ENCODE results near the gene FAM43A. TPM values are rescaled to one million over a fixed set of nuclear protein-coding genes. Genes with fewer than 3 reads are reported as not detected.

FAM43A gene
- total RNA-seq, 2 experiments from 2014 or later: 0.54 to 0.69 TPM

DNA sequence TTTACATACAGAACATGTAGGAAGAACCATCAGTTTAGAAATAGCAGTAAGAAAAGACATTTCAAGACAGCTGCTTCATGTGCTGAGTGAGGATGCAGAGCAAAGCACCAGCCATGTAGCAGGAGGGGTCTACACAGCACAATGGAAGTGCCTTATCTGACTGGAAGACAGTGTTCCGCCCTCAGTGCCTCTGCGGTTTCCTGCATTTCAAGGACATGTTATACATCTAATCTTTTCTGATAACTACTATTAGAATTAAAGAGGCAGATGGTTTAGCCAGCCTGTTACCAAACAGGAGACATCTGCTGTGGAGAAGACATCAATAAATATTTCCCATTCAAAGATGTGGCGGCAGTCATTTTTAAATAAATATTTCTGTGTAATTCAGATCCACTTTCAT is 24.3 kb upstream of the FAM43A start:
- Mint-ChIP-seq H3K27ac (no peak overlapping the region), H3K36me3 (ENCODE audit: low read depth) (peaks cover 46% of the 10 kb centered on the region)
- CTCF ChIA-PET: interaction anchor here (0.9 to 4.1 kb wide), 2 partner anchors 10 to 21 kb away, joined by 3 to 18 read pairs; partner anchors contain the start of gene LSG1

GRCh38 chr3:194661946-194662345 is 23.7 kb upstream of the FAM43A start:
- no peaks in the 10 kb centered on the region for H3K9me3 Mint-ChIP-seq
- no peaks in the 10 kb centered on the region for H3K27me3 Mint-ChIP-seq
- CTCF ChIA-PET: interaction anchor here (4.1 kb wide), 1 partner anchor 9 kb away, joined by 18 read pairs; the partner anchor contains the start of gene LSG1
- peaks cover 42% of the 10 kb centered on the region for H3K36me3 Mint-ChIP-seq (ENCODE audit: low read depth)
- POLR2A ChIA-PET: no interaction called here
- peak overlapping the region; percentile 50 for H3K27ac Mint-ChIP-seq
- H3K4me3 Mint-ChIP-seq: no peak overlapping the region
- H3K4me1 Mint-ChIP-seq: peaks cover 19% of the 10 kb centered on the region
- no peak for DNase-seq

More for the DNA sequence above, 24.3 kb upstream of the FAM43A start:
- H3K27me3 Mint-ChIP-seq: no peaks in the 10 kb centered on the region
- DNase-seq: no peak
- H3K9me3 Mint-ChIP-seq: no peaks in the 10 kb centered on the region
- H3K4me3 Mint-ChIP-seq: no peak overlapping the region
- H3K4me1 Mint-ChIP-seq: peaks cover 19% of the 10 kb centered on the region
- POLR2A ChIA-PET: no interaction called here

DNA sequence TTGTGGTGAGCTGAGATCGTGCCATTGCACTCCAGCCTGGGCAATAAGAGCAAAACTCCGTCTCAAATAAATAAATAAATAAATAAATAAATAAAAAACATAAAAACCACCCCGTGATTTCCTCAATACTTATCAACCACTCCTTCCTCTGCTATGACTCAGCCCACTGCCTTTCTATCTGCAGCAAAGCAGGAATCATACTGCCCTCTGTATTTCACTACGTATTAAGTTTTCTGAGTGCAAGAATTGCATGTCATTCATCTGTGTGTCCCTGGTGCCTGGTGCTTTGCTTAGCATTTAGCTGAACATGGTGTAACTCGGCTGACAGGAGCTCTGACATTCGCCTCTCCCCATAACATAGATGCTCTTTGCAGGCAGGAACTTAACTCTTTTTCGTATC is 20.8 kb upstream of the FAM43A start:
- Mint-ChIP-seq H3K9me3 (no peaks in the 10 kb centered on the region), H3K4me1 (peaks cover 30% of the 10 kb centered on the region), H3K27me3 (no peaks in the 10 kb centered on the region), H3K27ac (no peak overlapping the region), H3K36me3 (ENCODE audit: low read depth) (peaks cover 37% of the 10 kb centered on the region), H3K4me3 (no peak overlapping the region)
- ChIA-PET CTCF (interaction anchor here (1.3 kb wide), 1 partner anchor 18 kb away, joined by 5 read pairs; no protein-coding TSS in a partner anchor), POLR2A (no interaction called here)
- no peak for DNase-seq

- no peaks in the 10 kb centered on the region for H3K9me3 Mint-ChIP-seq
- H3K27ac Mint-ChIP-seq: no peak overlapping the region
- peaks cover 34% of the 10 kb centered on the region for H3K4me1 Mint-ChIP-seq
- no peak overlapping the region for H3K4me3 Mint-ChIP-seq
- POLR2A ChIA-PET: no interaction called here
- H3K27me3 Mint-ChIP-seq: no peaks in the 10 kb centered on the region
- no peak for DNase-seq
- peaks cover 36% of the 10 kb centered on the region for H3K36me3 Mint-ChIP-seq (ENCODE audit: low read depth)
- CTCF ChIA-PET: no interaction called here
Observed at GRCh38 chr3:194667363-194667762, 18.3 kb upstream of the FAM43A start.

GRCh38 chr3:194671511-194671899 is 14.2 kb upstream of the FAM43A start:
- H3K9me3 Mint-ChIP-seq: no peaks in the 10 kb centered on the region
- peaks cover 5% of the 10 kb centered on the region for H3K27me3 Mint-ChIP-seq
- ChIA-PET POLR2A (no interaction called here), CTCF (interaction anchor here (0.9 to 5.0 kb wide), 19 partner anchors 11 to 602 kb away, joined by 3 to 59 read pairs (median 5); partner anchors contain the start of genes FAM43A, TMEM44 and XXYLT1)
- peak; percentile 51 for DNase-seq
- peak overlapping the region; percentile 96 for H3K4me3 Mint-ChIP-seq
- H3K4me1 Mint-ChIP-seq: peaks cover 44% of the 10 kb centered on the region
- H3K27ac Mint-ChIP-seq: peak overlapping the region; percentile 99
- H3K36me3 Mint-ChIP-seq (ENCODE audit: low read depth): peaks cover 14% of the 10 kb centered on the region

DNA sequence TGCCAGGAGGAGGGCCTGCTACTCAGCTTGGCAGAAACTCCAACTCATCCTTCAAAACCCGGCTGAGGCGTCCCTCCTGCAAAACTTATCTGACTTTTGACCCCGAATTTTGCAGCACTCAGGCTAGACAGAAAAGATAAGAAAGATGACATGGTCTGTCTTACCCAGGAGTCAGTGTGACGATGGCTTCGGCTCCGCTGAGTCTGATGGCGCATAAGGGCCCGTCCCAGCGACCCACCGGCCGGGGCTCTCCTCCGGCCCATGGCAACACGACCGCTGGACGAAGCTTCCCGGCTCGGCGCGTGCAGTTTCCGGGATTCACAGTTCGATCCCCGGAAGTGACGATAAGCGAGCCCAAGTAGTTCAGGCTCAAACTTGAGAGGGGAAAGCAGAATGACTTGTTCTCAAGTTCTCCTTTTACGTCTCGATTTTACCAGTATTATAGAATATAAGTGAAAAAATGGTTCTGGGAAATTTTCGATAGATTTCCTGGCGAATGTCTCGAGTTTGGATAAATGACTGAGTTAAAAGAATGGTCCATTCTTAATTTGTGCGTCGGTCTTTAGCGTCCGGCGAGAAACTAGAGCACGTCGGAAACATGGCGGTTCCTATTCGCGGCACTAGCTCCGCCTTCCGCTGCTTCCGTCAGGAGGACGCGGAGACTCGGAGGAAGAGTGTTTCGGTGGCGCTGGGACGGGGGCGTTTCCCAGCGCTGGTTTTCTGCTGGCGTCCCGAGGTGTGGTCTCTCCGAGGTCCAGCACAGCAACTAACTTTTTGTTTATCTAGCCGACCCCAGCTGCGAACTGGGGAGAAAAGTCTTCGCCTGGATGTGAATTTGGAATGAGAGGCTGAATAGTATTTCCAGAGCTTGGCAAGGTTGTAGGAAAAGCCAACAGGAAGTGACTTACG is 13.5 kb upstream of the FAM43A start, which contains the start of gene LSG1:
Gene LSG1 (minus strand): TSS at position 292 of the 909 bp plus-strand sequence. CDS start 29 bp downstream, at position 263.
- peaks cover 14% of the 10 kb centered on the region for H3K36me3 Mint-ChIP-seq (ENCODE audit: low read depth)
- DNase-seq: peak; percentile 92
- no peaks in the 10 kb centered on the region for H3K9me3 Mint-ChIP-seq
- peaks cover 44% of the 10 kb centered on the region for H3K4me1 Mint-ChIP-seq
- peaks cover 5% of the 10 kb centered on the region for H3K27me3 Mint-ChIP-seq
- ChIA-PET POLR2A (interaction anchor here (0.6 kb wide), 1 partner anchor 735 kb away, joined by 4 read pairs; no protein-coding TSS in a partner anchor), CTCF (interaction anchor here (0.6 to 5.0 kb wide), 19 partner anchors 8 to 871 kb away, joined by 3 to 59 read pairs (median 5); partner anchors contain the start of genes FAM43A, PPP1R2, TMEM44 and XXYLT1)
- peak within 1 kb of the TSS; percentile 99 for H3K27ac Mint-ChIP-seq
- H3K4me3 Mint-ChIP-seq: peak within 1 kb of the TSS; percentile 96

DNA sequence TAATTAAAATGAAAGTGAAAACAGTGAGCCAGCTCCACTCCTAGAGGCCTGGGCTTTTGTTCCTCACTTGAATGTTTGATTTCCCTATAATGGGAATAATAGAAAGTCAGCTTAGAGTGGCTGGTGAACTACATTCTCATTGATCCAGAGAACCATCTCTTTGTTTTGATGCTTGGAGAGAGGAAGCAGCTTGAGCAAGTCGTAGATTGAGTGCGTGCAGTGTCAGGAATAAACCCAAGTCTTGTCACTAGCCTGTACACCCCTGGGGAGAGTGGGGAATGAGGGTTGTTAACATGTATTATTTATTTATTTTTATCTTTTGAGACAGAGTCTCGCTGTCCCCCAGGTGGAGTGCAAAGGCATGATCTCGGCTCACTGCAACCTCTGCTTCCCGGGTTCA is 12.8 kb upstream of the FAM43A start:
- ChIA-PET POLR2A (no interaction called here), CTCF (interaction anchor here (1.0 to 5.0 kb wide), 8 partner anchors 7 to 870 kb away, joined by 3 to 59 read pairs (median 13); partner anchors contain the start of genes FAM43A, PPP1R2 and XXYLT1)
- H3K27ac Mint-ChIP-seq: peak overlapping the region; percentile 99
- H3K9me3 Mint-ChIP-seq: no peaks in the 10 kb centered on the region
- peaks cover 42% of the 10 kb centered on the region for H3K4me1 Mint-ChIP-seq
- peak overlapping the region; percentile 96 for H3K4me3 Mint-ChIP-seq
- peaks cover 5% of the 10 kb centered on the region for H3K27me3 Mint-ChIP-seq
- peaks cover 14% of the 10 kb centered on the region for H3K36me3 Mint-ChIP-seq (ENCODE audit: low read depth)
- no peak for DNase-seq

GRCh38 chr3:194673761-194674160 is 11.9 kb upstream of the FAM43A start:
- Mint-ChIP-seq H3K27ac (no peak overlapping the region), H3K9me3 (no peaks in the 10 kb centered on the region), H3K27me3 (peaks cover 5% of the 10 kb centered on the region), H3K4me1 (peaks cover 38% of the 10 kb centered on the region), H3K4me3 (peak overlapping the region; percentile 48), H3K36me3 (ENCODE audit: low read depth) (peaks cover 8% of the 10 kb centered on the region)
- CTCF ChIA-PET: interaction anchor here (1.7 to 5.0 kb wide), 4 partner anchors 9 to 869 kb away, joined by 3 to 59 read pairs (median 31); partner anchors contain the start of genes FAM43A, PPP1R2 and XXYLT1
- POLR2A ChIA-PET: no interaction called here
- DNase-seq: no peak

DNA sequence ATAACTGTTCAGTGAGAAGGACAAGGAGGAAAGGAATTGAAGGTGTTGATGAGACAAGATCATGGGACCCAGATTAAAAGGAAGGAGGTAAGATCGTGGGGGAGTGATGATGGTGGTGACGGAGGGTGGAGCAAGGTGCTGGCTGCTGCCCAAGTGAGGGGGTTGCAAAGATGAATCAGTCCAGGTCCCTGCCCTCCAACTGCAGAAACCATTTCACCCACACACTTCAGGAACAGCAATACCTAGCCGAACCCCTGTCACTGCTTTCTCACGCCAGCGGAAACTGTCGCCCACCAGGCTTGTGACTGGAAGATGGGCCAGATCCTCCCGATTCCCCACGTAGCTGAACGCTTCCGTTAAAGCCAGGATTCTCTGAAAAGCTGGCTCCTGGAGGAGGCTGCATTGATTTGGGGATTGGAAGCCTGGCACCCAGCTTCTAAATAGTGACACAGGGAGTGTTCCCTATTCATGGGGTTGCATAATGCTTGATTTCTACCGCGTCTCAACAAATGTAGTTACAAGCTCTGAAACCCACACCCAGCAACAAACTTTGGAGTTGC is 10.5 kb upstream of the FAM43A start:
- POLR2A ChIA-PET: no interaction called here
- Mint-ChIP-seq H3K27me3 (peaks cover 5% of the 10 kb centered on the region), H3K36me3 (ENCODE audit: low read depth) (no peaks in the 10 kb centered on the region), H3K4me1 (peaks cover 31% of the 10 kb centered on the region), H3K9me3 (no peaks in the 10 kb centered on the region), H3K27ac (peak overlapping the region; percentile 46), H3K4me3 (peak overlapping the region; percentile 33)
- CTCF ChIA-PET: interaction anchor here (0.6 to 5.0 kb wide), 5 partner anchors 8 to 595 kb away, joined by 3 to 59 read pairs (median 11); partner anchors contain the start of genes FAM43A and XXYLT1
- no peak for DNase-seq

DNA sequence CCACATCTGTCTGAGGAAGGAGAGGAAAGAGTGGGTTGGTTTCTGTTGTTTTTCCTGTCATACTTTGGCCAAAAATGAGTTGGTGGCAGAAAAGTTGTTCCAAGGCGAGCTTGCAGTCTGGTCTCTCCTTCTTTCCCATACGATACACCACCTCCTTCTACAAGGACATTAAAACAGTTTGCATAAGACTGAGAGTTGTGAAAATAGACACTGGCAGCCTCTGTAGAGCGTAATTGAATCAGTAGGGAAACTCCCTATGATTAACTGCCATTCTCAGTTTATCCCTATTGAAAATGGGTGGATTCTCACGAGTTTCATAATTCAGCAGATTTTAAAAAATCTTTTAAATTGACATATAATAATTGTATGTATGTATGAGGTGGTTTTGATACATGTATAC is 10.0 kb upstream of the FAM43A start:
- Mint-ChIP-seq H3K27me3 (peaks cover 6% of the 10 kb centered on the region), H3K27ac (no peak overlapping the region), H3K4me3 (no peak overlapping the region), H3K36me3 (ENCODE audit: low read depth) (no peaks in the 10 kb centered on the region), H3K4me1 (peaks cover 26% of the 10 kb centered on the region), H3K9me3 (no peaks in the 10 kb centered on the region)
- DNase-seq: no peak
- POLR2A ChIA-PET: no interaction called here
- CTCF ChIA-PET: interaction anchor here (2.2 kb wide), 1 partner anchor 11 kb away, joined by 11 read pairs; the partner anchor contains the start of gene FAM43A

DNA sequence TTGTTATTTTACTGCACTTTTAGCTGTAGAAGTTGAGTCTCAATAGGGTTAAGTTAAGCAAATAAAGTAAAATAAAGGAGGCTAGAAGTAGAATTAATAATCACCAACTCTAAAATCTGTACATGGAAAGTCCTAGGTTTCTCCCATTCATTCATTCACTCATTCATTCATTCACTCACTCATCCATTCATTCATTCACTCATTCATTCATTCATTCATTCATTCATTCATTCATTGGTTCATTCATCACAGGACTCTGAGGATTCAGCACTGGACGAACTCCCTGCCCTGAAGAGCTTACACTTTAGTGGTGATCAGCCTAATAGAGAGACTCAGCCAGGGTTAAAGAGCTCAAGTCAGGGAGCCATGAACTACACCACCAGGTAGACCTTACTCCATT is 9.2 kb upstream of the FAM43A start:
- CTCF ChIA-PET: interaction anchor here (2.2 kb wide), 1 partner anchor 10 kb away, joined by 11 read pairs; the partner anchor contains the start of gene FAM43A
- DNase-seq: no peak
- no peak overlapping the region for H3K4me3 Mint-ChIP-seq

GRCh38 chr3:194680888-194681615 is 4.6 kb upstream of the FAM43A start:
- peaks cover 33% of the 10 kb centered on the region for H3K27me3 Mint-ChIP-seq
- no peaks in the 10 kb centered on the region for H3K36me3 Mint-ChIP-seq (ENCODE audit: low read depth)
- no peak for DNase-seq
- H3K9me3 Mint-ChIP-seq: no peaks in the 10 kb centered on the region
- peaks cover 33% of the 10 kb centered on the region for H3K4me1 Mint-ChIP-seq
- CTCF ChIA-PET: interaction anchor here (0.9 to 3.3 kb wide), 2 partner anchors 8 to 9 kb away, joined by 3 to 59 read pairs; partner anchors contain the start of gene LSG1
- POLR2A ChIA-PET: no interaction called here
- H3K27ac Mint-ChIP-seq: no peak overlapping the region
- no peak overlapping the region for H3K4me3 Mint-ChIP-seq

More for the DNA sequence above, 9.2 kb upstream of the FAM43A start:
- peaks cover 13% of the 10 kb centered on the region for H3K27me3 Mint-ChIP-seq
- no peaks in the 10 kb centered on the region for H3K36me3 Mint-ChIP-seq (ENCODE audit: low read depth)
- H3K27ac Mint-ChIP-seq: no peak overlapping the region
- H3K9me3 Mint-ChIP-seq: no peaks in the 10 kb centered on the region
- POLR2A ChIA-PET: no interaction called here
- H3K4me1 Mint-ChIP-seq: peaks cover 19% of the 10 kb centered on the region

Measured in activated CD4-positive, alpha-beta T cell treated with anti-CD3 and anti-CD28 coated beads, Interleukin-2, amount 10 ng/mL, durations not matched to agents 7 days and 5 days (primary cell).